NCI-H2107 (cell line): ENCODE measurements around the gene FRMD8.

Experiments
- DNase-seq: peaks from one replicate; lab custom pipeline; 2025; lab: John Stamatoyannopoulos, UW

FRMD8 gene

DNA sequence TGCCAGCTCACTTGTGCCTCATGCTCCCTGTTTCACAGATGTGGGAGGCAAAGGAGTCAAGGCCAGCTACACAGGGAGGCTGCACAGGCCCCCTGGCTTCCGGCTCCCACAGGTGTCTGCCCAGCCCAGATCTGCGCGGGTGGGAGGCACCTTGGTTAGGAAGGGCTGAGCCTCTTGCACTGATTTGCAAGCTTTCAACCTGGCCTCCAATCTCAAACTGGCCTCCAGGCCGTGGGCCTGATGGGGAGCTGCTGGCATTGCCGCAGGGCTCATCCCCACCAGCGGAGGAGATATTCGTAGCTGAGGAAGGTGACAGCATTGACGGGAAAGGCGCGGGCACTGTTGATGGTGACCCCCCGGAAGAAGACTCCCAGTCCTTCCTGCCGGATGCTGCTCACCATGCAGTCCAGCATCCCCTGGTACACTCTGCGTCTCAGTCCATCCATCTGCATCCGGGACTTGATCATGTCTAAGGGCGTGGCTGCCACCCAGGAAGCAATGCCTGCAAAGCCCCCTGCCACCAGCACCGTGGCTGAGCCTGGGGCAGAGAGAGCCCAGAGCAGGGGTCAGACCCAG is 10.2 kb upstream of the FRMD8 start:
- DNase-seq = no peak

GRCh38 chr11:65377036-65377435 is 9.4 kb upstream of the FRMD8 start:
- no peak for DNase-seq

- DNase-seq = no peak
These were observed 8.7 kb upstream of the FRMD8 start for GRCh38 chr11:65377777-65378176.

GRCh38 chr11:65378208-65378927 is 8.1 kb upstream of the FRMD8 start:
- DNase-seq = no peak

GRCh38 chr11:65378928-65379638 is 7.4 kb upstream of the FRMD8 start:
- DNase-seq = no peak

- no peak for DNase-seq
These were observed 6.6 kb upstream of the FRMD8 start for GRCh38 chr11:65379698-65380459.

- no peak for DNase-seq
These were observed 5.8 kb upstream of the FRMD8 start for GRCh38 chr11:65380460-65381119.

DNA sequence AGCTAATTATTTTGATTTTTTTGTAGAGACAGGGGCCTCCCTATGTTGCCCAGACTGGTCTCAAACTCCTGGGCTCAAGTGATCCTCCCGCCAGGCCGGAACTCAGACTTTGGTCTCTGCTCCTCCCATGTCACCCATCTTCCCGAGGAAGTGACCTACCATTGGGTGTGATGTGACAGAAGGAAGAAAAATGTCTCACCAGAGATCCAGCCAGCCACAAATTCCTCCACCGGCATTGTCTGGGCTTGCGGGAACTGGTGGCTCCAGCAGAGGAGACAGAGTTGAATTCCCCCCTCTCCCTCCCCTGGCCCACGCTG is 4.8 kb upstream of the FRMD8 start:
- DNase-seq = no peak

DNA sequence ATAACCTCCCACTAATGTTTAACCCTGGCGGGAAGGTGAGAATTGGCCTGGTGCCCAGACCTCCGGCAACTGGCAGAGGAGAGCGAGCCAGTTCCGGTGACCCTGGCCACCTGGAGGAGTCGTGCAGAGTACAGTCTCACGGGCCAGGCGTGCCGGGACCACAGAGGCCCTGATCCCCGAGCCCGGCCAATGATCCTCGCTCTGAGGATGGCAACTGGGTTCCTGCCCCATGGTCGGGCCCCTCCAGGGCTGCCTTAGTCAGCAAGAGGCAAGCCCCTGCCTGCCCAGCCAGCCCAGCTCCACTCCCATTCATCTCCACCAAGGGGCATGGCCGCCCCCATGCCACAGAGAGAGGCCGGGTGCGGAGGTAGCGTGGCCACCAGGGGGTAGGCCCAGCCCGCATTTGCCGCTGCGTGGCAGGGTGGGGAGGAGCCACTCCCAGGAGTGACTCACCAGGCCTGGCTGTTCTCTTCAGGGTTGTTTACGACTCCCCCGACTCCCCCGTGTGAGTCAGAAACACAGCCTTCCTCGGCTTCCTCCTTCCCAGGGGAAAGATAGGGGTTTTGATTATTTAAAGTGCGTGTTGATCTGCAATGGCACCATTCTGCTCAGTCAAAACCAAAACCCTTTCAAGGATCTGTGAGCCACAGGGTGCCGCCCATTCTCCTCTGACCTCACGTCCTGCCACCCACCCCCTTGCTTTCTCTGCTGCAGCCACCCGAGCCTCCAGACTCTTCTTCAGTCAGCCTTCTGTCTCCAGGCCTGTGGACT is 4.2 kb upstream of the FRMD8 start, which contains the start of gene SLC25A45:
SLC25A45 (minus strand) TSS at position 614 of the 771 bp plus-strand sequence. CDS start 695 bp downstream, outside the sequence.
- DNase-seq = peak; percentile 79

DNA sequence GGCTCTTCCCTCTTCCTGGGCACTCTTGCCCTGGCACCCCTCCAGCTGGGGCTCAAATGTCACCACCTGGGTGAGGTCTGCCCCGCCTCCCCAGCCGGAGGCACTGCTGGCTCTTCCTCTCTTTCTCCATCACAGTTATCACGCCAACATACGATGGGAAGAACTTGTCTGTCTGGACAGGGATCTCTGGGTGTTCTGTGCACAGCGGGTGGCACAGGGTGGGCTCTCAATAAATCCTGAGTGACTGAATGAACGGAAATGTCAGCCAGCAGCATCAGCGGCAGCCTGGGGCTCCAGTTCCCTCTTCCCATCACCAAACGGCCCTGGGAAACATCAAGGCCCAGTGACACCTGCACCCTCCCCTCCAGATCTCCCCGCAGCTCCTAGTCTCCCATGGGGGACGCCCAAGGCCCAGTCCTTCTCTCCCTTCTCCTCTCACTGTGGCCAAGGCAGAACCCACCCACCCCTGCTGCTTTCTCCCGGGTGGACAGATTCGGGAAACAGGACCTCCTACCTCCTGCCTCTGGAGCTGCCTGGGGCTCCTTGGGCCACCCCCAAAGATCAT is 3.6 kb upstream of the FRMD8 start:
- DNase-seq = no peak

DNA sequence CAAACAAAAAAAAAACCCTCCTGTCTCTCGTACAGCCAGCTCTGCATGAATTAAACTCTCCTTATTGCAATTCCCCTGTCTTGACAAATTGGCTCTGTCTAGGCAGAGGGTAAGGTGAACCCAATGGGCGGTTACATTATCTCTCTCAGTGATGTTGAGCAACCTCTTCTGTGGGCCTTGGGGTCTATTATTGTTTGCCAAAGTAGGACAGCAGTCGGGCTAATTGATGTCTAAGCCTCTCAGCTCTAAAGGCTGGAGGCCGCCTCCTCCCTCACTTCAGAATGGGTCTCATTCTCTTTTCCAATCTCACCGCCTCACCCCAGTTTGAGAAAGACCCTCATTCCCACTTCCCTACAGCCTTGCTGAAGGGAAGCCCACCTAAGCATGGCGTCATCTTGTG is 2.7 kb upstream of the FRMD8 start:
- no peak for DNase-seq

GRCh38 chr11:65384301-65384889 is 2.0 kb upstream of the FRMD8 start:
- no peak for DNase-seq

DNA sequence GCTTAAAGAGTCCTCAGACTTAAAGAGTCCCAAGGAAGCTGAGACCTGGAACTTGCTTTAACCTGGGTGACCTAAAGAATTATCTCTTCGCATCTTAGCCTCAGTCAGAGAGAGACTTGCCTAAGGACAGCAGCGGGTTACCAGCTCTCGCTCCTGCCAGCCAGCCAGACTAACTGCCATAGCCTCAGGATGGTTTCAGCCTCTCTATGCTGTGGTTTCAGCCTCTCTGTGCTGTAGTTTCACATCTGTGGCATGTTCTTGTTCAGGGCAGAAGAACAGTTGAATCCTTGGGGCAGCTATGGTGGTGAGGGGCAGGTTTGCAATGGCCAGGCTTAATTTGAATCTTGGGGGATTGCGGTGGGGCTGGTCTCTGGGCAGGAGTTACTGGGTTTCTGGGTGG is 2.3 kb downstream of the FRMD8 start:
- DNase-seq = no peak

- no peak for DNase-seq
These were observed 3.0 kb downstream of the FRMD8 start for GRCh38 chr11:65389294-65389980.

GRCh38 chr11:65390099-65390941 is 3.9 kb downstream of the FRMD8 start:
- no peak for DNase-seq

DNA sequence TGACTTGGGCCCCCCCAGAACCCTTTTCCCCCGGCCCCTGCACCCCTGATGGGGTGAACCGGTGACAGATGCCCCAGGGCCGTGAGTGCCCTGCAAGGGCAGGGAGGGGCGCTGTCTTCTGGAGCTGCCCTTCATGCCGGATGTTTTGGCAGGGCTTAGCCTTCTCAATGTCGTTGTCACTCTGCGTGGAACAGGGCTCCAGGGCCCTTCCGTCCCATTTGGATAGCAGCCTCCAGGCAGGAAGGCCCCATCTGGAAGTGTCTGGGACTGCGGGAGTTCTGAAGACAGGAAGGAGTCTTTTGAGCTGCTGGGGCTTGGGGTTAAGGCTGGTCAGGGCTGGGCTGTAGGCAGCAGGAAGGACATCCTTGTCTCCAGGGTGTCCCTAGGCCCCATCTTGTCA is 4.6 kb downstream of the FRMD8 start:
- no peak for DNase-seq

- no peak for DNase-seq
These were observed 5.9 kb downstream of the FRMD8 start for GRCh38 chr11:65392186-65392829.

DNA sequence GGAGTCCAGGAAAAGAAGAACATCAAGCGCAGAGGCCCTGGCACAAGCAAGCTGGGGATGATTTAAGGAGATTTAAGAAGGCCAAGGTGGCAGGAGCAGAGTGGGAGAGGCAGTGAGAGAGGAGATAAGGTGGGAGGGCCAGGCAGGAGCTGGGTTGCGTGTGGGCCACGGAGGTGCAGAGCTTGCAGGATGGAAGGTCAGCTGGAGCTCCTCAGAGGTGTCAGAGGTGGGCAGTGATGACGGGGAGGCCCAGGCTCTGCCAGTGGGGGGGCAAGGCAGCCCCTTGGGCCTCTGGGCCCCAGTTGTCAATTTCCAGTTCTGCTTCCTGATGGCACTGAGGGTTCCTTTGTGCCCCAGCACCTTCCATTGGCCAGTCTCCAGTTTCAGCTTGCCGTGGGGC is 6.5 kb downstream of the FRMD8 start:
- DNase-seq = no peak
